GM21360 (cell line): Measurements from ENCODE around the gene PRKAG2.
"Not testable (repeated sequence)": the region's sequence is repeated elsewhere in the genome, so short reads cannot be mapped to it uniquely, and the experiment has no call there.

ENCODE experiments used
- ATAC-seq: cut with Tn5 transposase; IDR thresholded peaks from one replicate; pipeline ENCODE4 v1.9.1; 2021; ENCODE audit warnings: mild to moderate bottlenecking, moderate library complexity; ENCODE audit not compliant: unreplicated experiment

The PRKAG2 gene

GRCh38 chr7:151575410-151575809 is 301.5 kb downstream of the PRKAG2 start:
- no peak for ATAC-seq

DNA sequence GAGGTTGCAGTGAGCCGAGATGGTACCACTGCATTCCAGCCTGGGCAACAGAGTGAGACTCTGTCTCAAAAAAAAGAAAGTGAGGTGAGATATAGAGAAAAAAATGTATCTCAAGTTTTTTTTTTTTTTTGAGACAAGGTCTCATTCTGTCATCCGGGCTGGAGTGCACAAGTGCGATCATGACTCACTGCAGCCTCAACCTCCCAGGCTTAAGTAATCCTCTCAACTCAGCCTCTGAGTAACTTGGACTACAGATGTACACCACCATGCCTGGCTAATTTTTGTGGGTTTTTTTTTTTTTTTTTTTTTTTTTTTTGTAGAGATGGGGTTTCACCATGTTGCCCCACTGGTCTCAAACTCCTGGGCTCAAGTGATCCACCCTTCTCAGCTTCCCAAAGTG is 303.9 kb downstream of the PRKAG2 start:
- not testable (repeated sequence) for ATAC-seq

GRCh38 chr7:151572136-151572535 is 304.8 kb downstream of the PRKAG2 start:
- no peak for ATAC-seq

- ATAC-seq, result no peak
Measured at GRCh38 chr7:151571471-151571870, 305.4 kb downstream of the PRKAG2 start.

GRCh38 chr7:151570366-151570915 is 306.5 kb downstream of the PRKAG2 start:
- no peak for ATAC-seq

GRCh38 chr7:151568956-151569940 is 307.7 kb downstream of the PRKAG2 start:
- no peak for ATAC-seq

DNA sequence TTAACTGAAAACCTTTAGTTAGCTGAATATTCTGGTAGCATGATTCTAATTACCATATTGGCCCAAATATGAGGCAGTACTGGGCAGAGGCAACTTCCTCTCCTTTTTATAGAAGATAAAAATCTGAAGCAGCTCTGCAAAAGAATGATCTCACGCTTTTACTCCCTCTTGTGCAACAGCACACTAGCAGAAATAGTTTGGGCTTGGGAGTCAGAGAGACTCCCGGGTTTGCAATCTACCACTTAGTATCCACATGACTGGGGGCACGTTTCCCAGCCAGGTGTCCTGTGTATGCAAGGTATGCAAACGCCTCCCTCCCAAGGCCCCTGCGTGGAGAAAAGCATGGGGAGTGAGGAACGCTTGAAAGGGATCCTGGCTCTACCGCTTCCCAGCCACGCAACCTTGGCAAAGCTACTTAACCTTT is 310.0 kb downstream of the PRKAG2 start:
- ATAC-seq, result no peak

- no peak for ATAC-seq
Measured at GRCh38 chr7:151565541-151565940, 311.4 kb downstream of the PRKAG2 start.

GRCh38 chr7:151560243-151560642 is 316.7 kb downstream of the PRKAG2 start:
- ATAC-seq, result no peak

DNA sequence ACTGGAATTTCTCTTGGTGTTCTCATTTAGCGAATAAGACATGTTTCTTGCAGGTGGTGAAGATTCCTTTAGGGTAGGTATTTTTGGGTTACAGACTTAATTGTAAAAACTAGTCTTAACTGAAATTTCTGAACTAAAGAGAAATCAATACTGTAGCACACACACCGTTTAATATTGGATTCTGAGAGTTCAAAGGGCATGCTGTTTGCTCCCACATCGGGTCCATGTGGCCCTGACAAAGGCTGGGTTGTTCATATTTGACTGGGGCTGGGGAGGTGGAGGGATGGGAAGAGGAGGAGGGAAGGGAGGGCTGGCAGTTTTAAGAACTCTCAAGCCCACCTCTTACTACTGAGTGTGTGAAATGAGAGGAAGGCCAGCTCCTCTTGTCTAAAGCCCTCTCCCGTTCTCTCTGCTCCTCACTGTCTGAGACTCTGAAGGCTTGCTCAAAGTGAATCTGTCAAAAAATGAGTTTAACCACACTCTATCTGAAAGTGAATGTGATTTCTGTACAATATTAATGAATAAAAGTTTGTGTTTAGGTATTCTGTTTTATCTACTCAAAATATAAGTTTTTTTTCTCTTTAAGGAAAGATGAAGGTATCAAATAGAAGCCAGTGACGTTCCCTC is 317.2 kb downstream of the PRKAG2 start:
- ATAC-seq, result no peak

DNA sequence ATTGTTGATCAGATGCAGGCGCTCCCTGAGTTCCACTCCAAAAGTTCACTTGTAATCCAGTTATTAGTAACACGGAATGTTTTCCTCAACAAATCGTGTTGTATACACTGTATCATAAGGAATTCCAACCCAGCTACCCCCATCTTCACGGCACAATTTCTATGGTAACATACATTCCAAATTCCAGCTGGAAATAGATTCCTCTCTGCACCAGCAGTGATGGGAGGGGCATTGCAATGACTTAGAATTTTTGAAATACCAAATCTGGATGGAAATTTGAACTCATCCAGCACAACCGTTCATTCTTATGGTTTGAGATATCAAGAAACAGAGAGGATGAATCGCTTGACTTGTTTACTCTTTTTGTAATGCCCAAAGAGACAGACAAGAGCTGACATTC is 318.3 kb downstream of the PRKAG2 start:
- no peak for ATAC-seq

DNA sequence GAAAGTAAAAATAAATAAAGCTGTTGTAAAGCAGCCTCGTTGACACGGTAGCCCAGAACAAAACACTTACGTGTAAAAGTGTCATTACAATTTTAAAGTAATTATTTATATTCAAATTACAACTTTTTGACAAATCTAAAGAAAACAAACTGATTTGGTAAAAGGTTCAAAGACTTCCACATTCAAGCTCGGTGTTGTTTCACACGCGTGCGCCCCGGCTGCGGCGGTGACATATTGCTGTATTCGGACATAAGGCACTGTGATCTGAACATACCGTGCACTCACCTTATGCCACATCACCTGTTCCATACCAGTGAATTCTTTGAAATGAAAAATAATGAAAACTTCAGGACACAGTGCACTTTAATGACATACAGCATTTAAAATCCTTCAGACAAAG is 320.3 kb downstream of the PRKAG2 start:
- no peak for ATAC-seq

- ATAC-seq, result no peak
Measured at GRCh38 chr7:151553356-151553755, 323.6 kb downstream of the PRKAG2 start.

GRCh38 chr7:151552352-151553028 is 324.4 kb downstream of the PRKAG2 start:
- ATAC-seq, result no peak

DNA sequence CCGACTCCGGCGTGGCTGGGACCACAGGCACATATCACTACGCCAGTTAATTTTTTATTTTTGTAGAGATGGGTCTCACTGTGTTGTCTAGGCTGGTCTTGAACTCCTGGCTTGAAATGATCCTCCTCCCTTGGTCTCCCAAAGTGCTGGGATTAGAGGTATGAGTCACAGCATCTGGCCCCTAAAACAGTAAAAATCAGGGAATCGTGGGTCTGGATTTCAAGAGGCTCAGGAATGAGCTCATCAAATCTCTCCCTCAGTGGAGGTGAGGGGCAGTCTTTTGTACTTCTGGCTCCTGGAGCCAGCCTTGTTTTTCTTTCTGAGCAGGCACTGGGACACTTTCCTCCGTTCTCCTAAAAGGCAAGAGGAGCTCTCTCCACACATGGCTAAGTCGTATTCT is 325.1 kb downstream of the PRKAG2 start:
- no peak for ATAC-seq

DNA sequence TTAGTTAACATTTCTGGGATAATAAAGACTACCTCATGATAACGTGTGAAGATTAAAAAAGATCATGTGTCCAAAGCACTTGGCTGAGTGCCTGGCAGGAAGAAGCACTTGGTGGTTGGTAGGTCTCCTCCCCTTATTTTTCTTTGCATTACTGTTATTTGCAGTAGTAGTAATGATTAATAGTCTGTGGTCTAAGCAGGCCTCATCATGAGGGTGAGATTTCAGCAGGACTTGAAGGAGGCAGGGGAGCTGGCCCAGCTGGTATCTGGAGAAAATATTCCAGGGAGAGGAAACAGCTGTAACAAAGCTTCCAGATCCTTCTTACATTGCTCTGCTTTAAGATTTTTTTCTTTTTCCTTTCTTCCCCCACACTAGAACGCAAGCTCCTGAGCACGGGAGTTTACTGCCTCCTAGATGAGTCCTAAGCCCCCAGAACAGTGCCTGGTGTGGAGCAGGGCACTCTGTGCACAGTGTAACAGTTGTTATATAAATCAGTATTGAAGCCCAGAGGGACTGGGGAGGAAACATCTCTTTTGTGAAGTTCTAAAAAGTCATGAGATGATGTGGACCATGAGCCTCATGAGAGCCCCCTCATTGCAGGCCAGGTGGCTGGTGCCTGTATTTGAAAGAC is 326.1 kb downstream of the PRKAG2 start:
- no peak for ATAC-seq

GRCh38 chr7:151549644-151550043 is 327.3 kb downstream of the PRKAG2 start:
- no peak for ATAC-seq

GRCh38 chr7:151549083-151549482 is 327.8 kb downstream of the PRKAG2 start:
- no peak for ATAC-seq

DNA sequence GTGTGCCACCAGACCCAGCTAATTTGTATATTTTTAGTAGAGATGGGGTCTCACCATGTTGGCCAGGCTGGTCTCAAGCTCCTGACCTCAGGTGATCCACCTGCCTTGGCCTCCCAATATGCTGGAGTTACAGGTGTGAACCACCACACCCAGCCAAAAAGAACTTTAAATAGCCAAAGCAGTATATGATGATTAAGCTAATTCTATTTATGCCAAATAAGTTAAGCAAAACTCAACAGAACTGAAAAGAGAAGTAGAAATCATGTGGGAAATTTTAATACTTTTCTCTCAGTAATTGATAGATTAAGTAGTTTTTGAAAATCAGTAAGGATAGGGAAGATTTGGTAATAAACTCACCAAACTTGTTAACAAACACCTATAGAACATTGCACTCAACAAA is 332.7 kb downstream of the PRKAG2 start:
- no peak for ATAC-seq

DNA sequence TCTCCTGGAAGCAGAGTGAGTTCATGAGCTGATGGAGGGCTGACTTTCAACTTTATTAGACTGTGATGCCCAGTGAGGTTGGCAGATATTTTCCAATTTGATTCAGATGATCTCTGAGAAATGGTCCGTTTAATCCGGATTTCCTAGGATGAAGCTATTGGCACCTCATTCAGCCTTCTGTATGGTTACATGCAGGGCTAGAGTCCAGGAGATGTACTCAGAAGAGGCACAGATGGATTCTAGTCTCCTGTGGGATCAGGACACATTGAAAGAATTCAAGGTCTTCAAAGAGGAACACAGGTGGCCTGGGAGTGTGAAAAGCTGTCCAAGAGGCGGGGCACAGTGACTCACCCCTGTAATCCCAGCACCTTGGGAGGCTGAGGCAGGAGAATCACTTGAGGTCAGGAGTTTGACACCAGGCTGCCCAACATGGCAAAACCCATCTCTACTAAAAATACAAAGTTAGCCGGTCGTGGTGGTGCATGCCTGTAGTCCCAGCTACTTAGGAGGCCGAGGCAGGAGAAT is 334.2 kb downstream of the PRKAG2 start:
- ATAC-seq, result no peak
